ENCODE measurements around the gene HEXA. TPM values are rescaled to one million over a fixed set of nuclear protein-coding genes. Genes with fewer than 3 reads are reported as not detected.

HEXA gene
- polyA plus RNA-seq, 1 donor (not counting 4 experiments of a cell fraction or from before 2014, with no cell fraction given), result 53.5 TPM

GRCh38 chr15:72307026-72307425 is 68.8 kb downstream of the HEXA start:
- H3K9ac ChIP-seq (ENCODE audit: control insufficient read depth, extremely low read depth, insufficient read depth, low read length), result no peak overlapping the region
- no peaks in the 10 kb centered on the region for H3K79me2 ChIP-seq (ENCODE audit: control insufficient read depth, insufficient read depth, low read length)
- H3K27ac ChIP-seq (ENCODE audit: control insufficient read depth, insufficient read depth, low read length), result no peak overlapping the region
- dilution Hi-C loops (cut with MboI; ENCODE audit: extremely low pct_ligation_motif_present, low sequenced_read_pairs), result no loop called here
- H3K4me1 ChIP-seq (ENCODE audit: control insufficient read depth, extremely low read depth, insufficient read depth, low read length), result no peaks in the 10 kb centered on the region
- FAIRE-seq (no peak), DNase-seq (ENCODE audit: low read depth, low spot score) (no peak)
- no peaks in the 10 kb centered on the region for H4K20me1 ChIP-seq (ENCODE audit: control insufficient read depth, extremely low read depth, insufficient read depth, low read length)
- no peaks in the 10 kb centered on the region for H3K9me1 ChIP-seq (ENCODE audit: control insufficient read depth, extremely low read depth, insufficient read depth, low read length)
- H3K27me3 ChIP-seq (ENCODE audit: control insufficient read depth, extremely low read depth, insufficient read depth, low read length), result no peaks in the 10 kb centered on the region
- H3K36me3 ChIP-seq (ENCODE audit: control insufficient read depth in 2 of 2, extremely low read depth in 1 of 2, insufficient read depth in 2 of 2, low read length in 2 of 2), result no peaks in the 10 kb centered on the region
- H2AFZ ChIP-seq (ENCODE audit: control insufficient read depth, low read length), result no peak overlapping the region
- H3K4me3 ChIP-seq (ENCODE audit: control insufficient read depth in 2 of 3, extremely low read depth in 1 of 3, insufficient read depth in 2 of 3, low read depth in 1 of 3, low read length in 3 of 3), result no peak overlapping the region
- no peak overlapping the region for H3K4me2 ChIP-seq (ENCODE audit: control insufficient read depth, extremely low read depth, insufficient read depth, low read depth, low read length)
- H3K9me3 ChIP-seq (ENCODE audit: control insufficient read depth, low read depth, low read length), result no peaks in the 10 kb centered on the region
- TF ChIP-seq EZH2 (IDR thresholded peaks at IDR 0.05; ENCODE audit: low read length) (no peak), CTCF (optimal IDR thresholded peaks at IDR 0.05 in 1 of 3, IDR thresholded peaks at IDR 0.05 in 1 of 3, conservative IDR thresholded peaks at IDR 0.05 in 1 of 3; ENCODE audit: extremely low read depth in 1 of 3, insufficient read depth in 2 of 3, low read length in 3 of 3) (no peak)

GRCh38 chr15:72306211-72306785 is 69.5 kb downstream of the HEXA start:
- no peaks in the 10 kb centered on the region for H3K9me1 ChIP-seq (ENCODE audit: control insufficient read depth, extremely low read depth, insufficient read depth, low read length)
- H3K9ac ChIP-seq (ENCODE audit: control insufficient read depth, extremely low read depth, insufficient read depth, low read length), result no peak overlapping the region
- H3K79me2 ChIP-seq (ENCODE audit: control insufficient read depth, insufficient read depth, low read length), result no peaks in the 10 kb centered on the region
- no peaks in the 10 kb centered on the region for H3K9me3 ChIP-seq (ENCODE audit: control insufficient read depth, low read depth, low read length)
- dilution Hi-C loops (cut with MboI; ENCODE audit: extremely low pct_ligation_motif_present, low sequenced_read_pairs), result no loop called here
- H4K20me1 ChIP-seq (ENCODE audit: control insufficient read depth, extremely low read depth, insufficient read depth, low read length), result no peaks in the 10 kb centered on the region
- no peak for FAIRE-seq
- no peak overlapping the region for H3K4me2 ChIP-seq (ENCODE audit: control insufficient read depth, extremely low read depth, insufficient read depth, low read depth, low read length)
- no peak overlapping the region for H2AFZ ChIP-seq (ENCODE audit: control insufficient read depth, low read length)
- no peak for DNase-seq (ENCODE audit: low read depth, low spot score)
- TF ChIP-seq CTCF (optimal IDR thresholded peaks at IDR 0.05 in 1 of 3, IDR thresholded peaks at IDR 0.05 in 1 of 3, conservative IDR thresholded peaks at IDR 0.05 in 1 of 3; ENCODE audit: extremely low read depth in 1 of 3, insufficient read depth in 2 of 3, low read length in 3 of 3) (no peak), EZH2 (IDR thresholded peaks at IDR 0.05; ENCODE audit: low read length) (no peak)
- H3K4me1 ChIP-seq (ENCODE audit: control insufficient read depth, extremely low read depth, insufficient read depth, low read length), result no peaks in the 10 kb centered on the region
- H3K4me3 ChIP-seq (ENCODE audit: control insufficient read depth in 2 of 3, extremely low read depth in 1 of 3, insufficient read depth in 2 of 3, low read depth in 1 of 3, low read length in 3 of 3), result no peak overlapping the region
- H3K36me3 ChIP-seq (ENCODE audit: control insufficient read depth in 2 of 2, extremely low read depth in 1 of 2, insufficient read depth in 2 of 2, low read length in 2 of 2), result no peaks in the 10 kb centered on the region
- H3K27ac ChIP-seq (ENCODE audit: control insufficient read depth, insufficient read depth, low read length), result no peak overlapping the region
- H3K27me3 ChIP-seq (ENCODE audit: control insufficient read depth, extremely low read depth, insufficient read depth, low read length), result no peaks in the 10 kb centered on the region

Measured in keratinocyte (primary cell).